ENCODE data around the gene SARDH.
"Not testable (repeated sequence)": the region's sequence is repeated elsewhere in the genome, so short reads cannot be mapped to it uniquely, and the experiment has no call there.

The SARDH gene

DNA sequence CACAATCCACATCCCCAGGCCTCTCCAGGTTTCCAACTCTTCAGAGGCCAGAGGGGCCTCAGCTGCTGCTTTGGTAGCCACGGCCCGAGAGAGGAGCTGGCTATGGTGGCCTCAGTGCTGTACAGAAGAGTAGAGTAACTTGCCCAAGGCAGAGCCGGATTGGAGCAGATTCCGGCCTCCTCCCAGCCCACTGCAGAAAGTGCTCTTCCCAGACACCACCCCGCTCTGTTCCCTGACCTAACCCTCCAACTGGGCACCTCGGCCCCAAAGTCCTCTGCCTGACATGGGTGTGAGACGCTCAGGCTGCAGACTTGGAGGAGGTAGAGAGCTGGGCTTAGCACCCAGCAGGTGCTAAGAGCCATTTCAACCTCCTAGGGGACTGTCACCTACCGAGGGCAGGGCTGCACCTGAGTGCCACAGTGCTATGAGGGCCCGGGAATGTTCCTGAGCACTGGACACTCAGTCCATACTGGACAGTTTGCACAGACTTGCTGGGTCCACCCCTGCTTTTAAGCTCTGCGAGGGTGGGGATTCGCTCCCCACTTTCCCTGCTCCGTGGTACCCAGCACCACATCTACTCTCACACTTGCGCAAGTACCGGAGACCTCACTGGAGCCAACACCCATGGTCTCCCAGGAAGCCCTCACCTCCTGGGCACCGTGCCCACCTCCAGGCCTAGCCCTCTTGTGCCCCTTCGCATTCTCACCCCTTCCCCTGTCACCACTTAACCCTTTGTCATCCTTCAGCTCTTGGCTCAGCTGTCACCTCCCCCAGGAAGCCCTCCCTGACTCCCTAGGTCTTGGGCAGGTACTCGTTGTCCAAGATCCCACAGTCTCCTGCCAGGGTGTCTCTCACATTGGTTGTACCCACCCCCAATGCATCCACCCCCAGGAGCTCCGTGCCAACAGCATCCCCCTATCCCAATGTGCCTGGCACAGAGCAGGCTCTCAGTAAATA lies 52.2 kb downstream of the SARDH start:
- DNase-seq (ENCODE audit: low read depth), result no peak

DNA sequence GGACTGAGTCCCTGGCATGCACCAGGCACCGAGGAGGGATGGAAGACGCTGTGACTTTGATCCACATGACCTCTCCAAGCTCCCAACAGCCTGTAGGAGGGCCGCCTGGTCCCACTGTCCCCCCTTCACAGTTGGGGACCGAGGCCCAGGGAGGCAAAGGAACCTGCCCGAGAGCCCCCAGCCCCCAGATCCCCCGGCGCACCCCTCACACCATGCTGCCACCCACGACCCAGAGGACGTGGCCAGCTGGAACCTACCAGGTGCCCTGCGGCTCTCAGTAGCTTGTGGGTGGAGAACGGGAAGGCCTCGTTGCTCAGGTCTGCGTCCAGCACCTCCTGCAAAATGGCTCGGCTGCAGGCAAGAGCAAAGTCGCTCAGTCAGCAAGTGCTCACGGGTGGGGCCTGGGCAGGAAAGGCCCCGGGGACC lies 53.2 kb downstream of the SARDH start:
- DNase-seq (ENCODE audit: low read depth), result no peak

DNA sequence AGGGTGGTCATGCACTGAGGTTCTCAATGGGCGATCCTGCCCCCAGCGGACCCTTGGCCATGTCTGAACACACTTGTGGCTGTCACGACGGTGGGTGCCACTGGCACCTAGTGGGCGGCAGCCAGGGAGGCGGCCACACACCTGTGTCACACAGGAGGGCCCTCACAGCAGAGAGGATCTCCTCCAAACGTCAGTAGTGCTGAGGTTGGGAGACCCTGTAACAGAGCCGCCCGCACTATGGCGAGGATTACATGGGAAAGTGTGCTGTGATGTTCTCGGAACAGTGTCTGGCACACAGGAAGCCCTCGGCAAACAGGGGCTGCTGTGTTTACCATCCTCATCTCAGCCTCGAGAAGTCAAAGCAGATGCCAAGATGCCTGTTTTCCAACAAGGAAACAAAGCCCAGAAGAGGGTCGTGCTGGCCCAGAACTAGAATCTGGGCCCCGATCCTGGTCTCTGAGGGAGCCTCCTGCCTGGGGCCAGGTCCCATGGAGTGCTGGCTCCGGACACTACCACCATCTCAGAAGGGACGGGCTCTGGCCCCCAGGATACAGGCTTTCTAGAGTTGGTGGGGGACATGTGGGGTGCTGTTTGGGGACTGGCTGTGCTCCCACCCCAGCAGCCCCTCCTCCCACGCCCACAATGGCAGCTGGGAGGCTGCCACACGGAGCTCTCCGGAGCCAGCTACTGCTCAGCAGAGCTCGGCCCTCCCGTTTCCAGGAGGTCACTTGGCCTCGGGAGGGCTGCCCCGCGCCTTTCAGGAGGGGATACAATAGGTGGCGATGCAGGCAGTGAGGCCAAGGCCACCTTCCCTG lies 53.8 kb downstream of the SARDH start:
- DNase-seq (ENCODE audit: low read depth), result no peak

DNA sequence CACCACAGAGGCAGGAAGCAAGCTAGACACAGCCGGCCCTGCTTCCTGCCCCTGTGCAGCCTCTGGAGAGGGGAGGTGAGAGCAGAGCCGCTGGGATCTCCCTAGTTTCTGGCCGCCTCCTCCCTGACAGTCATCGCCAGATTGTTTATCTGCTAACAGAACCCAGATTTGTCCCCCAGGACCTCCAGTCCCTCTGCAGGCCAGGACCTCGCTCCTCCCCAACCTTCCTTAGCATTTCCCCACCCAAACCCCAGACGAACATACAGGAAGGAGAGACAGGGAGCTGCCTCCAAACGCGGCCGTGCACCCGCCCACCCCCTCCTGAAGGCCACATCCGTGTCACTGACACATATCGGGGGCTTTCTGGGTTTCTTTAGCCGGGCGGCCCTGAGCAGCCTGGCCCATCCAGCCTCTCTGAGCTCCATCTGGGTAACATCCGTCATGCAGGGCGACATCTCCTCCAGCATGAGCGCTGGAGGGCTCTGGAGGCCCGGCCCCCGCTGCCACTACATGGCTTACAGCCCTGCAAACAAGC lies 54.5 kb downstream of the SARDH start:
- DNase-seq (ENCODE audit: low read depth), result no peak

DNA sequence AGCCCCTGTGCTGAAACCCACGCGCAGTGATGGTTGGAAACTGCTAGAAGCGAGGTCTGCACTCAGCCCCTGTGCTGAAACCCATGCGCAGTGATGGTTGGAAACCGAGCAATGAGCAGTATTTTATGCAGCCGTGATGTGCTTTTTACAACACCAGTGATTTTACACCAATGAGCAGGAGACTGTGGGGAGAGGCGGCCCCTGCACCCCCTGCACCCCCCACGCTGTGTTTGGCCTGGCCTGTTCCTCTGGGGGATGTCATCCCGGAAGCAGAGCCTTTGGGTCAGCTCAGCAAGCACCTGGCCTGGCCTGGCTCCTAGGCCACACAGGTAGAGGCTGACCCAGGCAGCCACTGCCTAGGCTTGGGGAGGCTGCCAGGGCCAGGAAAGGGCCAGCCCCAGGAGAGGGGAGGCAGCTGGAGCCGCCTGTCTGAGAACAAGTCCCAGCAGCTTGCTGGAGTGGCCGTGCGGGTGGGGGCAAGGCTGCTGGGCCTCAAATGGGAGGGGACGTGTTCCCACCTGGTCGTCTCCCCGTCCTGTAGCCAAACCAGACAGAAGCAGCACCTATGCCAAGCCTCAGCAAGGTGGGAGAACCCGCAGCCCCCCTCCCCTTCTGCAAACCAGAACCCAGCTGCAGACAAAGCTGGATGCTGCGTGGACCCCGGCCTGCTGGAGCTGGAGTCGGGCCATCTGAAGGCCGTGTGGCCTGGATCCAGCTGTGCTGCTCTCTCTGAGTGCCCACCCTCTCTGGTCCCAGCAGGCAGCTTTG lies 55.1 kb downstream of the SARDH start:
- DNase-seq (ENCODE audit: low read depth), result no peak

DNA sequence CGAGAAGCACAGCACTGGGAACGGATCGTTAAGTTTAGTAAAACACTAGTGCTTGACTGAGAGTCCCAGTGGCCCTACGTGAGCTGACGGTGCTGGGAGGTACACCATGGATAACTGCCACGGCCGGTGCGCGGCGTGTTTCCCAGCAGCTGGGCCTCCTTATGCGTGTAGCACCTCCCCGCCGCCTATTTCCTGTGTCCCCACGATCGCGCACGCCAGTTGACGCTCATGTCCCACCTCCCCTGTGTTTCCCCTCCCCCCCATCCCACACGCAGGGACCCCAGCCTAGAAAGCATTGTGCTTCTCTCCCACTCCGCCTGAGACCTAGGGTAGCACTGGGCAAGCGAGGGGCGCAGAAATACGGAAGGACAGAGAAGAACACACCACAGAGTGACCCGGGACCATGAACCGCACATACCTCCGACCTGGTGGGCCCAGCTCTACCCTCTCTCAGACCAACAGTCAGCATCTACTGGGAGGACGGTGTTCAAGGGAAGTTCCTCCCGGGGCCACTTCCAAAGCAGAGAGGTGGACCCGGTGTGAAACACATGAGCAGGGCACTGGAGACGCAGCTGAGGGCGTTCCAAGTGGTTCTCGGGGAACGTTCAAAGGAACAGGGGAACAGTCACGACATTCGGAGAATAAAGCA lies 56.4 kb downstream of the SARDH start:
- no peak for DNase-seq (ENCODE audit: low read depth)

DNA sequence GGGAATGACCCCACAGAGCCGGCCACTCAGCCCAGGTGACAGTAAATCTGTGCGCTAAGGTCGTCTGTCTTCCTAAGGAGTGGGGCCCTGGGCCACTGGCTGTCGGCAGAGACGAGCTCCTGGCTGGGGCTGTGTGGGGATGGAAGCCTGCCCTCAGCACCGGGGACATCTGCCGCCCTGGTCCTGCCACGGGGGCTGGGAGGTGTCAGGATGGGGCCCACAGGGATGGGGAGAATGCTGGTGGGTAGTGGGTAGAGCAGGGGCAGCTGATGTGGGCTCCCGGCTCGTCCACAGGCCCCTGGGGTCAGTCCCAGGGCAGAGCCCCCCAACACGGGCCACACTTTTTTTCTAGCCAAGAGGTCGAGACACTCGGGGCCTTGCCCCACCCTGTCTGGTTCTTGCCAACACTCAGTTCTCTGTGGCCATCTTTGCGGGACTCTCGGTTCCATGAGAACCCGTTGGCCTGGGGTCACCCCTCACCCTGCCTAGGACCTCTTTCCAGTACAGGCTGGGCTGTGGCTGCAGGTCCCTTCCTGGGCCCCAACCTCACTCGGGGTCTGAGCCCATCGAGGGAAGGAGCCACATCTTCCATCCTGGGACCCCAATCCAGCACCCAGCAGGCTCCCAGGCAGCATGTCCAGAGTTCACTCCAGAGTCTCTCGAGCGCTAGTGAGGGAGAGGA lies 57.0 kb downstream of the SARDH start:
- DNase-seq (ENCODE audit: low read depth), result no peak

DNA sequence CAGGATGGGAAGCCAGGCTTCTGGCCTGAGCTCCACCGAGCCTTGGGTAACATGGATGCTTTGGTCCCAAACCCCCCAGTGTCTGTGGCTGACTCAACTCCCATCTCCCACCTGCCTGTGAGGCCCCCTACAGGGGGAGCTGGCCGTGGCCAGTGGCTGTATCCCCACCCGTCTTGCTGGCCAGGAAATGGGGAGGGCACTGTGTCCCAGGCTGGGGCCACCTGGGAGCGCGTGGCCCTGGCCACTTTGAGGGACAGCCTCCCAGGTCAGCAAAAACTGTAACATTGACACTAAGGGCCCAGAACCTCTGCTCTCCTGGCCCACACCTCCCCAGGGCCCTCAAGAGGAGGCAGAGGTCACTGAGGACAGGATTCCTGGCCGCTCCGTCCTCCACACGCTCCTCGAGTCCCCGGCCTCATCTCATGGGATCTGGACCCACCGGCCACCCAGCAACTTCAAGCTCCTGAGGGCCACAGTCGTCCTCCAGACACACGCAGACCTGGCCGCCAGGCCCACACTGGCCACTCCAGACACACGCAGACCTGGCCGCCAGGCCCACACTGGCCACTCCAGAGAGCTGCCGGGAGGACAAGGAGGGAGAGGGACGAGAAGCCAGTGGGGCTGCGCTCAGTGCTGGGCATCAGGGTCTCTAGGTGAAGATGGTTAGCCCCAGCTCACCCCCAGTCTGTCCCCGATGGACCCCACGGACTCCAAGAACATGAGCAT lies 57.7 kb downstream of the SARDH start:
- DNase-seq (ENCODE audit: low read depth), result no peak

DNA sequence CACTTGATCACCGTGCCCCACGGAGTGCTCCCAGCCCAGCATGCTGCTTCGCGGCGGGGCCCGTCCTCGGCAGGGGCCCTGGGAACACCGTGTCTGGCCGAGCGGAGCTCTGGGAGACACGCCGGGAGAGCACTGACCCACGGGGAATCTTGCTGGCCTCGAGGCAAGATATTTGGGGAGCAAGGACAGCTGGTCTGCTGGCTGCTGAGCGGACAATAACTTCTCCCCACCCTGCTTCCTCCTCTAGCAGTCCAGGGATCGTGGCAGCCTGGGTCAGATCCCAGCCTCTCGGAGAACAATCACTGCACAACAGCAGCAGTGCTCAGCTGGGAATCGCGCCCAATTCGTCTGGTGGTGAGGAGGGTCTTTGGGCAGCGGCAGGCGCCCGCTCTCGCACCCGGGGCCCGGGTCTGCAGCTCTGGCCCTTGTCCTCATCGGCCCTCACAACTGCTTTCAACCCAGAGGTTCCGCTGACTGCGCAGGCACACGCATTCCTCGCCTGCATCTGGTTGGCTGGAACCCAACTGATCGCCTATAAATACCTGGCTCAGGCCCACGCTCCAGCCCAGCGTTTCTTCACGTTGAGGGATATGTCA lies 58.6 kb downstream of the SARDH start:
- no peak for DNase-seq (ENCODE audit: low read depth)

DNA sequence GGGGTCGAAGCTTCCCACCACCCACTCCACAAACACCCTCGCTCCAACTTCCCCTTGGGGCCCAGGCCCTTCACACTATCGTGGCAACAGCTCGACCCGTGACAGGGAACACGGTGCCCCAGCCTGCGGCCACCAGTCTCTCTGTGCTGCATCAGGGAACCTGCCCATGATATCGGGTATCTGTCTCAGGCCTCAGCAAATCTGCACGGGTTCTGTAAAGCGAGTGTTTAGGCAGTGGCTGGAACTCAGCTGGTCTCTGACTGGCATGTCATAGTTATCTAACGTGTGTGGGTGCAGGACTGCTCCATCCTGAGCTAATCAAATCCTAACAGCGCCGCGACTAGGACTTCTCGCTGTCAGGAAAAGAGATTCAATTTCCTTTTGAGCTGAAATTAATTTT lies 59.1 kb downstream of the SARDH start:
- no peak for DNase-seq (ENCODE audit: low read depth)

DNA sequence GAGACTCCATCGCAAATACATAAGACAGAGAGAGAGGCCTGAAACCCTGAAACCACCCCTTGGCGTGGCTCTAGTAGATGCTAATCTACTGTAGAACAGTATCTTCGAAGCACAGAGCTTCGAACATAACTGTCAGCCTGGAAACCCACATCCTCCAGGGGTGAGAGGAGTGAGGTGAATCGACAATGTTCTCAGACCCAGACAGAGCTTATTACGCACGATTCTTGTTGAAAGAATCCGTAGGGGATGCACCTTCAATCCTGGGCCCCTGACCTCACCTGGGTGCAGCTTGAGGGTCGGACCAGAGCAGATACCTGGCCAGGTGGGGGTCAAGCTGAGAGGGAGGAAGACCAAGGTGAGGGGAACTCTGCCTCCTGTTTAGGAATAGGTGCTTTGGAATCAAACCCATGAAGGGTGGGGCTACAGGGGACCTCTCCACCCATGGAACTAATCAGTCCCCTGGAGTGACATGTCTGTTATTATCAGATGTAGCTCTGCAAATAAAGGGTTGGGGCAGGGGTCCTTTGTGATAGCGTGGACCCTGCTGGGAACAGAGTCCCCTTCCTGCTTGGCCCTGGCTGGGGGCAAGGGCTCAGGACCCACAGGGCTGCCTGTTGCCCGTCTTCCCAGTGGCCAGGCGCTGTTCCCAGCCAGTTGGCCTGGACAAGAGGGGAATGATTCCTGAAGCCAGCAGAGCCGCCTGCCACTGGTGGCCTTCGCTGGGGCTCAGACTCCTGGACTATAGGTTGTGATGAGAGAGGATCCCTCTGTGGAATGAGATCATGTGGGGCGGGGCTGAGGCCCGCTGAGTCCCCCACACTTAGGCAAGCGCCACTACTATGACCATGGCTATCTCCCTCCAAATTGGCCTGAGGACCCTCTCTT lies 60.8 kb downstream of the SARDH start:
- DNase-seq (ENCODE audit: low read depth), result no peak

DNA sequence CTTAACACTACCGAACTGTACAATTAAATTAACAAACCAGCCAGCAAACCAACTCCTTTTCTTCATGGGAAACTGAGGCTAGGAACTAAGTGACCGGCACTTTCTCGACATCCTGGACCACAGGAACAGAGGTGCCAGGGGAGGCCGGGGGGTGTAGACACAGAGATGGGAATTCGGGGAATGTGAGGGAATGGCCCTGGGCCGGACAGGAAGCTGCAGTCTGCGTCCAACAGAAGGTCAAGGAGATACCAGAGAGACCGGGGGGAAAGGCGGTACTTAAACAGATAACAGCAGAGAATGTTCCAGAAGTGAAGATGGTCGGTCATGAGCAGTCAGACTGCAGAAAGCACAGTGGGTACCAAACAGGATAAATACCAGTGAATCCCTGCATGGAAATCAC lies 61.7 kb downstream of the SARDH start:
- no peak for DNase-seq (ENCODE audit: low read depth)

DNA sequence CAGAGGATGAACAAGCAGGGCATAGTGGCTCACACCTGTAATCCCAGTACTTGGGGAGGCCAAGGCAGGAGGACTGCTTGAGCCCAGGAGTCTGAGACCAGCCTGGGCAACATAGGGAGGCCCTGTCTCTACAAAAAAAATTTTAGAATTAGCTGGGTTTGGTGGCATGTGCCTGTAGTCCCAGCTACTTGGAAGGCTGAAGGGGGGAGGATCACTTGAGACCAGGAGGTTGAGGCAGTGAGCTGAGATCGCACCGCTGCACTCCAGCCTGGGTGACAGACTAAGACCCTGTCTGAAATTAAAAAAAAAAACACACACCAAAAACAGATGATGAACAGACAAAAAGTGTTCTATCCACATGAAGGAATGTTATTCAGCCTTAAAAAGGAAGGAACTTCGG lies 62.4 kb downstream of the SARDH start:
- not testable (repeated sequence) for DNase-seq (ENCODE audit: low read depth)

DNA sequence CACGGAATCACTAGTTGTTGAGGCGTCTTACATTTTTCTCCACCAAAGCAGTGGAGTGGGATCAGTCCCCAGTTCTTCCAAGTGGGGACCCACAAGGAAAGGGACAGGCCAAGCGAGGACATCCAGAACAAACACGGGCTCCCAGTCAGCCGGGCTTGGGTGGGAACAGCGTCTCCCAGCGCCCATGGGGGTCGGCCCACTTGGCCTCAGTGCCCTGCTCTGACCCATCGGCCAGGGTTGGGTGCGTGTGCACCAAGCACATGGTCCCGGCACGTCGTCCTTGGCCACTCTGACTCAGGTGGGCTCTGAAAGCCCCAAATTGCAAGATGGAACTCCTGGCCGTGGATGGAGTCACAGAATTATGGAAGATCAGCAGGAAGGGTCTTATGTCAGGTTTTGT lies 64.1 kb downstream of the SARDH start:
- no peak for DNase-seq (ENCODE audit: low read depth)

DNA sequence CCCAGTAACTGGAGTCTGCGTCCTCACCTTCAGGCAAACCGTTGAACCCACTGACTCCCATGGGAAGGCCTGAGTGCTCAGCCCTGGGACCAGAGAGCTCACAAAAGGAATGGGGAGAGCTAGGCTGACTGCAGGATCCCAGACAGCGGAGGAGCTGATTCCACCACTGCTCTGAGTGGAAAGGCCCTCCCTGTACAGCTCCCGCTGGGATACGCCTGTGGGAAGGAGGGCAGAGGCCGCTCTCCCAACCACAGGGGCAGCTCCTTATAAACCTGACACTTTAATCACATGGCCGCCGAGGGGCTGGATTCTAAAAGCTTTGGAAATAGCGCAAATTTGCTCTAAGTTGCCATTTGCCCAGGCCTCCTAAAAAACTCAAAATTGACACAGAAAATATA lies 64.9 kb downstream of the SARDH start:
- DNase-seq (ENCODE audit: low read depth), result no peak

DNA sequence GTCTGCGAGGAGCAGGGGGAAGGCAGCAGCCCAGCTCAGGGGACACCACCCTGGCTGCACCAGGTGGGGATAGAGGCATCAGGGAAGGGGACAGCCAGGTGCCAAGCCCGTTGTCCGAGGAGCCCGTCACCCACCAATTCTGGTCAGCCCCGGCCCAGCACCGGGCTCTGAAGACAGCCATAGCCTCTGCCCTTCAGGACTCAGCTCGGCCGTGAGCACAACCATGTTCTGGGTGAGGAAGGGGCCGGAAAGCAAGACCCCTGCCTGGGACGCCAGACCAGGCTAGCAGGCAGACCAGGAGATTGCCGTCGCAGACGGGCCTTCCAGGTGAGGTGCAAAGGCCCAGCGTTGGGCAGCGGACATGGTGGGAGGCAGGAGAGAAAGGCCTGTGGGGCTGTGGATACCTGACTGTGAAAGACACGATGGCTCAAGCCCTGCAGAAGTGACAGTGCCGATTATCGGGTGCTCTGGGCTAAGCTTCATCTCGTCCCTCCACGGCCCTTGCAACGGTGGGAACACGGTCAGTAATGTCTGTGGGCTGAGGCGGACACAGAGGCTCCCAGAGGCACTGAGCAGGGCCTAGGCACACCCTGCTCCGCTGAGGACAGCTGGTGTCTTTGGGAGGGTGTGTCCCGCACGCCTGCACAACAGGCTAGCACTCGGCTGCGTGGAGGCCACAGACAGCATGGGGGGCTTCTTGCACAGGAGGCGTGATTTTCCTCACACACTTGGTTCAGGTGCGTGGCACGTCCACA lies 65.5 kb downstream of the SARDH start:
- no peak for DNase-seq (ENCODE audit: low read depth)

DNA sequence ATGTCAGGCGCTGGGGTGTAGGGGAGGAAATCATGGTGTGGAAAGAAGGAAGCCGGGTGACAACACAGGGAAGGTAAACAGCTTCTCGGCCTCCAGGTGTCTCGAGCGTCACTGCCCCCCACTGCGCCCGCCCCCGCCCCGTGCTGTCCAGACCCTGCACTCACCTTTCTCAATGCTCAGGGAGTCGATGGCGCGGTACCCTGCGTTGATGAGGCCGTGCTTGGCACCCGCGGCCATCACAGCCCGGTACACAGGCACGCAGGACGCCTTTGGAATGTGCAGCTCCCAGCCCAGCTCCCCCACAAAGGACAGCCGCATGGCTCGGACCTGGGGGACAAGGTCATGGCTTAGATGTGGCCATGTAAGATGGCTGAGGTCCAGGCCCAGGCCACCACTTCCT lies 66.8 kb downstream of the SARDH start:
- DNase-seq (ENCODE audit: low read depth), result no peak

DNA sequence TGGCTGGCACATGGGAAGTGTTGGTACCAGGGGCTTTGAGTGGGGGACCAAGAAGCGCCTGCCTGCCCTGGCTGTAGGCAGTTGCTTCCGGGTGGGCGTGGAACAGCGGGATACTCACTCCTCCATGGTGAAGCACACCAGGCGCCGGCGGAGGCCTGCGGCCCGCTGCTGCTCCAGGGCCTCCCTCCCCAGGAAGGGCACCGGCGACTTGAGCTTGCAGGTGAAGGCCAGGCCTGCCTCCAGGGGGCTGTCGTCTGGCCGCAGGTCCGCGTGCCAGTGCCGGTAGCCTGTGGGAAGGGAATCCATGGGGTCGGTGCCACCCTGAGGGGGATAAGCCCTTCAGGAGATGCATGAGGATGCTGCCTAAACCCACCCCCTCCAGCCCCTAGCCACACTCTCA lies 67.7 kb downstream of the SARDH start:
- no peak for DNase-seq (ENCODE audit: low read depth)
